Endodermal cell (in vitro differentiated cells): Measurements from ENCODE around the gene TREML2. TPM values are rescaled to one million over a fixed set of nuclear protein-coding genes. Genes with fewer than 3 reads are reported as not detected.

Experiments used
- DNase-seq: peaks from one replicate; pipeline ENCODE4 v3.0.0-alpha.2; 2017
- H3K27ac ChIP-seq: 2 replicates; pipeline ENCODE4 v1.5.1; 2013; ENCODE audit warnings: mild to moderate bottlenecking, low read depth, low read length, moderate library complexity
- H3K27me3 ChIP-seq: 2 replicates; pipeline ENCODE4 v1.6.1; 2013; ENCODE audit warnings: mild to moderate bottlenecking, low read length, moderate library complexity; ENCODE audit not compliant: insufficient read depth, control insufficient read depth, poor library complexity, severe bottlenecking
- H3K36me3 ChIP-seq: 2 replicates; pipeline ENCODE4 v1.7.0; 2013; ENCODE audit warnings: mild to moderate bottlenecking, low read length, moderate library complexity; ENCODE audit not compliant: control insufficient read depth, insufficient read depth
- H3K4me1 ChIP-seq: one replicate; pipeline ENCODE4 v1.7.0; 2013; ENCODE audit warnings: low read length; ENCODE audit not compliant: control insufficient read depth, insufficient read depth
- H3K4me3 ChIP-seq: 2 replicates; pipeline ENCODE4 v1.5.1; 2013; ENCODE audit warnings: mild to moderate bottlenecking, low read length, moderate library complexity
- H3K9ac ChIP-seq: 2 replicates; pipeline ENCODE4 v1.6.1; 2013; ENCODE audit warnings: mild to moderate bottlenecking, low read length, moderate library complexity; ENCODE audit not compliant: poor library complexity, severe bottlenecking; ENCODE audit errors: extremely low read depth
- H3K9me3 ChIP-seq: 2 replicates; pipeline ENCODE4 v1.6.1; 2013; ENCODE audit warnings: mild to moderate bottlenecking, low read length, moderate library complexity; ENCODE audit not compliant: control insufficient read depth
- H3K27ac Mint-ChIP-seq: 2 replicates; pipeline ENCODE4 v1.8.0; 2020; ENCODE audit warnings: mixed read lengths
- H3K27me3 Mint-ChIP-seq: 2 replicates; pipeline ENCODE4 v1.8.0; 2021; ENCODE audit warnings: mild to moderate bottlenecking, mixed read lengths; ENCODE audit not compliant: insufficient read depth
- H3K36me3 Mint-ChIP-seq: 2 replicates; pipeline ENCODE4 v1.8.0; 2020; ENCODE audit warnings: low read depth, mixed read lengths
- H3K4me1 Mint-ChIP-seq: 2 replicates; pipeline ENCODE4 v1.8.0; 2020; ENCODE audit warnings: mixed read lengths
- H3K4me3 Mint-ChIP-seq: 2 replicates; pipeline ENCODE4 v1.8.0; 2020; ENCODE audit warnings: mild to moderate bottlenecking, moderate library complexity, mixed read lengths
- H3K9me3 Mint-ChIP-seq: 2 replicates; pipeline ENCODE4 v1.8.0; 2020; ENCODE audit warnings: mild to moderate bottlenecking, mixed read lengths
- WGBS, 2 experiments: methylation state at CpG; one replicate each; pipeline versions ENCODE4 v1.1.5 to v1.1.7; 2013; ENCODE audit warnings: missing lambda C conversion rate in 2 of 2, mixed read lengths in 1 of 2; ENCODE audit not compliant: insufficient coverage in 1 of 2, insufficient read length in 1 of 2; 5-methylcytosine and 5-hydroxymethylcytosine counted together
- total RNA-seq, 2 donors: library from RNA; stranded (reverse); fragmentation: NEBNext Ultra II Directional in 1 of 2; extraction: Animal tissue kit (Norgen Biotek cat#: 25700) in 1 of 2; gene quantifications; 2 replicates in 1 of 2; 3 replicates in 1 of 2; pipeline ENCODE4 v1.2.1, GENCODE V29; 2021
- TF ChIP-seq, protein P1 (sequence below): fragments of 200-600 bp; sonication (generic); conservative IDR thresholded peaks from 2 replicates; pipeline ENCODE4 v1.5.0; 2021; ENCODE audit warnings: antibody characterized with exemption, mild to moderate bottlenecking

Gene TREML2
- total RNA-seq, 2 donors from 2014 or later: not detected

DNA sequence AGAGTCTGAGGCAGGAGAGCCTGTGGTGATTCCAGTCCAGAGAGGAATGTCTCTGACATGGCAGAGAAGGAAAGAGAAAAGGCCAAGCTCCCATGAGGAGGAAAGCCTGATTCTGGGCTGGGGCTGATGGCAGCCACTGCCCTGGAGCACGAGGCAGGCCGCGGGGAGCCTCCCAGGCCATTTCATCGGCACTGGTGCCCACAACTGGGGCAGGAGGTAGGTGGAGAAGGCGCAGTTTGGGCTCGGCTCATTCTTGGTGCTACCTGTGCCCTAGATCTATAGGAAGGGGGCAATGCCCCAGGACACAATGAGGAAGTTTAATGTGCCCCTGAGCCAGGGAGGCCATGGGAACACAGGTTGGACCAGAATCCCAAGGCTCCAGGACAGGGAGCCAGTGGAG is 44.2 kb downstream of the TREML2 start:
- H3K9me3 Mint-ChIP-seq: no peaks in the 10 kb centered on the region
- Histone ChIP-seq H3K4me1 (peaks cover 3% of the 10 kb centered on the region), H3K9me3 (no peaks in the 10 kb centered on the region), H3K9ac (no peak overlapping the region), H3K4me3 (no peak overlapping the region), H3K27me3 (no peaks in the 10 kb centered on the region), H3K36me3 (no peaks in the 10 kb centered on the region), H3K27ac (no peak overlapping the region)
- no peak for DNase-seq
- H3K4me1 Mint-ChIP-seq: peaks cover 20% of the 10 kb centered on the region
- TF ChIP-seq, protein P1, sequence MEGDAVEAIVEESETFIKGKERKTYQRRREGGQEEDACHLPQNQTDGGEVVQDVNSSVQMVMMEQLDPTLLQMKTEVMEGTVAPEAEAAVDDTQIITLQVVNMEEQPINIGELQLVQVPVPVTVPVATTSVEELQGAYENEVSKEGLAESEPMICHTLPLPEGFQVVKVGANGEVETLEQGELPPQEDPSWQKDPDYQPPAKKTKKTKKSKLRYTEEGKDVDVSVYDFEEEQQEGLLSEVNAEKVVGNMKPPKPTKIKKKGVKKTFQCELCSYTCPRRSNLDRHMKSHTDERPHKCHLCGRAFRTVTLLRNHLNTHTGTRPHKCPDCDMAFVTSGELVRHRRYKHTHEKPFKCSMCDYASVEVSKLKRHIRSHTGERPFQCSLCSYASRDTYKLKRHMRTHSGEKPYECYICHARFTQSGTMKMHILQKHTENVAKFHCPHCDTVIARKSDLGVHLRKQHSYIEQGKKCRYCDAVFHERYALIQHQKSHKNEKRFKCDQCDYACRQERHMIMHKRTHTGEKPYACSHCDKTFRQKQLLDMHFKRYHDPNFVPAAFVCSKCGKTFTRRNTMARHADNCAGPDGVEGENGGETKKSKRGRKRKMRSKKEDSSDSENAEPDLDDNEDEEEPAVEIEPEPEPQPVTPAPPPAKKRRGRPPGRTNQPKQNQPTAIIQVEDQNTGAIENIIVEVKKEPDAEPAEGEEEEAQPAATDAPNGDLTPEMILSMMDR: no peak
- H3K27ac Mint-ChIP-seq: no peak overlapping the region
- no peaks in the 10 kb centered on the region for H3K36me3 Mint-ChIP-seq
- no peak overlapping the region for H3K4me3 Mint-ChIP-seq
- H3K27me3 Mint-ChIP-seq: peaks cover 13% of the 10 kb centered on the region
- WGBS, 2 experiments: 87 to 89% methylated on average over 3 to 6 of the region's 6 CpGs

DNA sequence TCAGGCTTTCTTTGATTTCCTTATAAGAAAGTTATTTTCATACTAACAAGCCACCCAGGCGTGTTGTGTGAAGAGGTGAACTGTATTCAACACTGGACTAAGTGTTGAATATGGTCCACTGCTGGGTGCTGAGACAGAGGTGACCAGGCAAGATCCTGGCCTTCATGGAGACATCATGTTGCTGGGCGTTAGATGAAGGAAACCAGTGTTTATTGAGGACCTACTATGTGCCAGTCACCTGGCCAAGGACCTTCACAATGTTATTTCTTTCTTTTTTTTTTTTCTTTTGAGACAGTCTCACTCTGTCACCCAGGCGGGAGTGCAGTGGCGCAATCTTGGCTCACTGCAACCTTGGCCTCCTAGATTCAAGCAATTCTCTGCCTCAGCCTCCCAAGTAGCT is 44.9 kb downstream of the TREML2 start:
- no peak for DNase-seq
- no peaks in the 10 kb centered on the region for H3K27me3 ChIP-seq
- no peak overlapping the region for H3K27ac ChIP-seq
- H3K4me3 ChIP-seq: no peak overlapping the region
- H3K9me3 Mint-ChIP-seq: no peaks in the 10 kb centered on the region
- H3K4me3 Mint-ChIP-seq: no peak overlapping the region
- H3K36me3 Mint-ChIP-seq: no peaks in the 10 kb centered on the region
- peaks cover 20% of the 10 kb centered on the region for H3K4me1 Mint-ChIP-seq
- no peaks in the 10 kb centered on the region for H3K36me3 ChIP-seq
- H3K27me3 Mint-ChIP-seq: peaks cover 13% of the 10 kb centered on the region
- H3K27ac Mint-ChIP-seq: no peak overlapping the region
- WGBS, 2 experiments: 92 to 97% methylated on average over 3 to 4 of the region's 4 CpGs
- no peak overlapping the region for H3K9ac ChIP-seq
- no peaks in the 10 kb centered on the region for H3K9me3 ChIP-seq
- H3K4me1 ChIP-seq: peaks cover 3% of the 10 kb centered on the region
- TF ChIP-seq, protein P1: no peak

DNA sequence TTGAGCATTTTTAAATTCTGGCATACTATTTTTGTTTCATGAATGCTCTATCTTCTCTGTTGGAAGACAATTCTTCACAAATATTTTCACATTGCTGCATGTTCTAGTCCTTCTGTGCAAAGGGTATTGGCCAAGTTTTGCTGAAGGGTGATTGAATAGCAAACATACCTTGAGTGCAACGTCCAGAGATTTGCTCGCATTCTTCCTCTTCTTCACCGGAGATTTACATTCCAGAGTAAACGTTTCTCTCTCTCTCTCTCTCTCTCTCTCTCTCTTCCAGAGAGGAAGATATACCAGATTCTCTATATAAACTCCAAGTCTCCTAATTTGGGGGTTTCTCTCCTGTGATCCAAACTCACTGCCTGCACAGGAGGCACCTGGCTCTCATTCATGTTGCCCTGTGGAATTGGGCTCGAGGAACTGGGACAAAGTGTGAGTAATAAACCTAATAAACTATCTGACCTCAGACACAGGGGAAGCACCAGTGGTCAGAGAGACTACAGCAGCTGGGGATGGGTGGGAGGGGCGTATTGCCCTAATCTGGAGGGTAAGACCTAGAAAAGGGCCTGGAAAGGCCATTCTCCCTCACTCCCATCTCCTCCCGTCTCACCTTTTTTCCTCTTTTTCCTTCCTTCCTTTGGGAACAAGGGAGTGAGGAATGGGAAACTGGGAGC is 45.7 kb downstream of the TREML2 start:
- H3K27me3 Mint-ChIP-seq: peaks cover 15% of the 10 kb centered on the region
- H3K9me3 Mint-ChIP-seq: no peaks in the 10 kb centered on the region
- H3K27ac Mint-ChIP-seq: no peak overlapping the region
- H3K4me1 Mint-ChIP-seq: peaks cover 20% of the 10 kb centered on the region
- TF ChIP-seq, protein P1: no peak
- H3K9me3 ChIP-seq: no peaks in the 10 kb centered on the region
- H3K36me3 Mint-ChIP-seq: no peaks in the 10 kb centered on the region
- no peak overlapping the region for H3K4me3 ChIP-seq
- H3K9ac ChIP-seq: no peak overlapping the region
- H3K36me3 ChIP-seq: no peaks in the 10 kb centered on the region
- no peak overlapping the region for H3K4me3 Mint-ChIP-seq
- no peak overlapping the region for H3K27ac ChIP-seq
- H3K27me3 ChIP-seq: no peaks in the 10 kb centered on the region
- peaks cover 3% of the 10 kb centered on the region for H3K4me1 ChIP-seq
- 91% methylated on average over 6 of the region's 7 CpGs; no CpG with 5 or more reads in 1 of the 2 experiments for WGBS, 2 experiments
- DNase-seq: no peak
